Breast epithelium (tissue), 4 donors: Measurements from ENCODE around the gene STXBP3. TPM values are rescaled to one million over a fixed set of nuclear protein-coding genes. Genes with fewer than 3 reads are reported as not detected.

Experiments
- DNase-seq, 2 donors: peaks; one replicate each; pipeline ENCODE4 v3.0.0-alpha.2; 2019; ENCODE audit warnings: low spot score in 2 of 2
- H3K27ac ChIP-seq, 2 donors: fragments of 200-600 bp; sonication (generic) in 1 of 2; one replicate each; pipeline ENCODE4 v1.5.1; 2016 to 2019; ENCODE audit warnings: mild to moderate bottlenecking in 1 of 2
- H3K27me3 ChIP-seq, 2 donors: fragments of 200-600 bp; sonication (generic) in 1 of 2; one replicate each; pipeline versions ENCODE4 v1.5.1 to v1.6.0; 2017 to 2019; ENCODE audit warnings: control low read depth in 1 of 2, mild to moderate bottlenecking in 1 of 2
- H3K36me3 ChIP-seq: fragments of 200-600 bp; one replicate; pipeline ENCODE4 v1.5.1; 2019
- H3K4me1 ChIP-seq, 2 donors: fragments of 200-600 bp; sonication (generic); one replicate each; pipeline ENCODE4 v1.5.1; 2016 to 2019; ENCODE audit warnings: control low read depth in 1 of 2
- H3K4me3 ChIP-seq, 3 donors: fragments of 200-600 bp; sonication (generic); 1 replicate in 2 of 3; 2 replicates in 1 of 3; pipeline ENCODE4 v1.5.1; 2016 to 2019; ENCODE audit warnings: mild to moderate bottlenecking in 3 of 3, moderate library complexity in 2 of 3
- H3K9me3 ChIP-seq, 2 donors: fragments of 200-600 bp; sonication (generic) in 1 of 2; one replicate each; pipeline ENCODE4 v1.5.1; 2016 to 2019; ENCODE audit warnings: control low read depth in 1 of 2
- CTCF ChIP-seq, 3 donors: fragments of 450-650 bp; IDR thresholded peaks; one replicate each; pipeline ENCODE4 v1.5.1; 2016 to 2017; ENCODE audit warnings: antibody characterized with exemption in 3 of 3, mild to moderate bottlenecking in 3 of 3, moderate library complexity in 3 of 3
- POLR2A ChIP-seq: fragments of 450-650 bp; IDR thresholded peaks from one replicate; pipeline ENCODE4 v1.6.1; 2016; ENCODE audit warnings: antibody characterized with exemption, mild to moderate bottlenecking, moderate library complexity
- POLR2AphosphoS5 ChIP-seq, 3 donors: sonication (generic); formaldehyde crosslinking; IDR thresholded peaks; one replicate each; pipeline ENCODE4 v1.6.1; 2017; ENCODE audit warnings: antibody characterized with exemption in 3 of 3
- intact Hi-C: fragments of 100-400 bp; cut with DNase I; formaldehyde crosslinking; loops from one replicate; pipeline ENCODE4 v1.15.1; 2023; ENCODE audit warnings: low total_unique reads
- total RNA-seq, 3 donors: library from RNA; depleted of rRNA; stranded (reverse); fragments of >200 nt; gene quantifications; one replicate each; pipeline ENCODE4 v1.1.0, GENCODE V29; 2016

Gene STXBP3
- total RNA-seq, 3 donors from 2014 or later = 62.6 to 127 (median 79.5) TPM

- Histone ChIP-seq H3K4me1 (no peaks in the 10 kb centered on the region), H3K9me3 (no peaks in the 10 kb centered on the region), H3K27ac (no peak overlapping the region), H3K4me3 (no peak overlapping the region), H3K36me3 (no peaks in the 10 kb centered on the region), H3K27me3 (no peaks in the 10 kb centered on the region)
- intact Hi-C loops = no loop called here
- TF ChIP-seq POLR2A = no peak
- no peak for TF ChIP-seq CTCF (IDR thresholded peaks at IDR 0.05)
- no peak for TF ChIP-seq POLR2AphosphoS5 (IDR thresholded peaks at IDR 0.05)
- no peak for DNase-seq
Observed at GRCh38 chr1:108715932-108716331, 30.5 kb upstream of the STXBP3 start.

DNA sequence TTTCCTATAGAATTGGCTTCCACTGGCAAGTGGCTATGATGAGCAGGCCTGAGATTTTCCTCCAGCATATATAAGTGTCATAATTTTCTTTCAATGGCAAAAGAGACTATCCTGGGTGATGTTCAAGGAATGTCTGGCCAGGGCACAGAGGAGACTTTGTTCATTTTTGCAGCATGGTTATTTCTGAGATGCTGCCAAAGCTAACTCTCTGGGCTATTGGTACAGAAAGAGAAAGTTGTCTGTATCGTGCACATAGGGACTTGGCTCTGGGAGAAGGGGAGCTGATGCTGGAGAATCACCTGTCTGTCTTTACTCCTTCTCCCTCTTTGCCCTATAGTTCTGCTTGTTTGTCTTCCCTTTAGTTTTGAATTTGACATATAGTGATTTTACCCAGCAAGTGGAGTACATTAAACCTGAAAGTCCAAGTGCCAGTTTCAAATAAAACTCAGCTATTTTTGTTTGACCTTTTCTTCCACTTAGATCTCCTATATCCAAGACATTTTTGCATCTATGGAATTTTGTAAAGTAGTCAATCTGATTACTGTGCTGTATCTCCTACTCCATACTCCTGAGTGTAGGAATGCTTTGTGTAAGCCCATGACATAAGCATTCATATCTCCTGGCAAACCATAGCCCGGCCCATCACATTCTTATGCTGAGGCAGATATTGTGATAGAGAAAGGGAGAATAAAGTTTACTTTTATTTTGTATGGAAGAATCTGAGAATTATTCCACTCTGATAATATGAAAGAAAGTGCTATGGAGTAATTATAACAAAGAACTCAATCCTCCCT is 29.8 kb upstream of the STXBP3 start:
- TF ChIP-seq POLR2A (no peak), CTCF (IDR thresholded peaks at IDR 0.05) (no peak), POLR2AphosphoS5 (IDR thresholded peaks at IDR 0.05) (no peak)
- no peak overlapping the region for H3K27ac ChIP-seq
- no peak for DNase-seq
- no peaks in the 10 kb centered on the region for H3K4me1 ChIP-seq
- no peaks in the 10 kb centered on the region for H3K27me3 ChIP-seq
- intact Hi-C loops = no loop called here
- H3K36me3 ChIP-seq = no peaks in the 10 kb centered on the region
- H3K4me3 ChIP-seq = no peak overlapping the region
- no peaks in the 10 kb centered on the region for H3K9me3 ChIP-seq

DNA sequence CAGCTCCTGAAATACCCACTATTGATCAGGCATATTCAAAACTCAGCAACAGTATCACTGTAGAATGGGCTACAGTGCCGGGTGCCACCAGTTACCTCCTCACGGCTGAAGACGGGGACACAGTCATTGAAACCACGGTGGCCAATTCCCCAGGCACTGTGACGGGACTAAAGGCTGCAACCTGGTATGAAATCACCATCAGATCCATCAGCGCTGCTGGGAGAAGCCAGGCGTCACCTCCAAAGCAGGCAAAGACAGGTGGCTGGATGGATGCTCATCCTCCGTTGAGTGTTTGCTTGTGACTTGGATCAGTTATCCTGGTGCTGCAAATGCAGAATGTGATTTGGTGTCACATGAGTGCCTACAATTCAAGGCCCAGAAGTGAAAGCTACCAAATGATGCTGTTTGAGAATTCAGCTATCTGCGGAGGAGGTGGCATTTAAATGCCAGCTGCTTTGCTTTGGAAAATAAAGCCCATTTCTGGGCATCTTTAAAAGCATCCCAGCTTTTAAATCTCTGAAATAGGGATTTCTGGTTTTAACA is 28.6 kb upstream of the STXBP3 start:
- Histone ChIP-seq H3K9me3 (no peaks in the 10 kb centered on the region), H3K36me3 (no peaks in the 10 kb centered on the region), H3K4me3 (no peak overlapping the region), H3K27me3 (no peaks in the 10 kb centered on the region), H3K27ac (no peak overlapping the region), H3K4me1 (no peaks in the 10 kb centered on the region)
- intact Hi-C loops = no loop called here
- no peak for TF ChIP-seq POLR2AphosphoS5 (IDR thresholded peaks at IDR 0.05)
- TF ChIP-seq POLR2A = no peak
- no peak for TF ChIP-seq CTCF (IDR thresholded peaks at IDR 0.05)
- DNase-seq = no peak

DNA sequence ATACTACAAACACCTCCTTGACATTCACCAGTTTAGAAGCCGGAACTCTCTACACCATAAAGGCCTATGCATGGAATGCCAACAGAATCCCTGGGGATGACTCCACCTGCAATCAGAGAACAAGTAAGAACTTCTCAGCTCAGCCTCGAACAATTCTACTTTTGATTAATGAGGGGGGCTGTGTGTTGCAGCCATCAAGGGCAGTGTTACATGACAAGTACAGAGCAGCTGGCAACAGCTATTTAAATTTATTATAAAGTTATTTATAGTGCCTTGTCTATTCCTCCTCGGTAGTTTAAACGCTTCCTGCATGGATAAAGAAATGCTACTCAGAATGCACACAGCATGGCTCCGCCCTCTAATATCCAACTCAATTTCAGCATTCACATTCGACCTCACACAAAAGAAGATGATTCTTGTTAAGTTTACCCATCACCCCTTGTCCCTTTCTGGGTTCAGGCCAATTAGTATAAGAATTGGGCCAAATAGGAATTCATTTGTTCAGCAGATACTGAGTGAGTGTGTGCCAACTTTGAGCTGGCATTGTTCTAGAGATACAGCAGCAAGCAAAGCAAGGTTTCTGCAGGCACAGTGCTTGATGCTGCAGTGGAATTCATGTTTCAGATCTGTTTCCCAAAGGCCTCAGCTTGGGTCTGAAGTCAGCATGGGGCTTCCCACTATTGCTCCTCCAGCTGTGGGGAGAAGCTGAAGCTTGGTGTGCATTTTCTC is 27.4 kb upstream of the STXBP3 start:
- Histone ChIP-seq H3K9me3 (no peaks in the 10 kb centered on the region), H3K27me3 (no peaks in the 10 kb centered on the region), H3K4me3 (no peak overlapping the region), H3K4me1 (no peaks in the 10 kb centered on the region), H3K27ac (no peak overlapping the region), H3K36me3 (no peaks in the 10 kb centered on the region)
- intact Hi-C loops = no loop called here
- DNase-seq = no peak
- TF ChIP-seq POLR2A (no peak), POLR2AphosphoS5 (IDR thresholded peaks at IDR 0.05) (no peak), CTCF (IDR thresholded peaks at IDR 0.05) (no peak)
